Measurements from ENCODE around the gene MYH3. TPM values are rescaled to one million over a fixed set of nuclear protein-coding genes. Genes with fewer than 3 reads are reported as not detected.

The MYH3 gene
- total RNA-seq, 1 experiment from 2014 or later, result 1.6 TPM

- TF ChIP-seq, protein P1, sequence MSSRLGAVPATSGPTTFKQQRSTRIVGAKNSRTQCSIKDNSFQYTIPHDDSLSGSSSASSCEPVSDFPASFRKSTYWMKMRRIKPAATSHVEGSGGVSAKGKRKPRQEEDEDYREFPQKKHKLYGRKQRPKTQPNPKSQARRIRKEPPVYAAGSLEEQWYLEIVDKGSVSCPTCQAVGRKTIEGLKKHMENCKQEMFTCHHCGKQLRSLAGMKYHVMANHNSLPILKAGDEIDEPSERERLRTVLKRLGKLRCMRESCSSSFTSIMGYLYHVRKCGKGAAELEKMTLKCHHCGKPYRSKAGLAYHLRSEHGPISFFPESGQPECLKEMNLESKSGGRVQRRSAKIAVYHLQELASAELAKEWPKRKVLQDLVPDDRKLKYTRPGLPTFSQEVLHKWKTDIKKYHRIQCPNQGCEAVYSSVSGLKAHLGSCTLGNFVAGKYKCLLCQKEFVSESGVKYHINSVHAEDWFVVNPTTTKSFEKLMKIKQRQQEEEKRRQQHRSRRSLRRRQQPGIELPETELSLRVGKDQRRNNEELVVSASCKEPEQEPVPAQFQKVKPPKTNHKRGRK (CRISPR knock-in tag; IDR thresholded peaks at IDR 0.05; ENCODE audit: borderline replicate concordance), result no peak
- TF ChIP-seq RORB (CRISPR knock-in tag; IDR thresholded peaks at IDR 0.05) (no peak), IRF2 (CRISPR knock-in tag; IDR thresholded peaks at IDR 0.05; ENCODE audit: borderline replicate concordance, low read depth) (no peak), SMAD4 (CRISPR knock-in tag; IDR thresholded peaks at IDR 0.05) (no peak), FOXJ3 (CRISPR knock-in tag; IDR thresholded peaks at IDR 0.05; ENCODE audit: borderline replicate concordance) (no peak), HMGA2 (CRISPR knock-in tag; IDR thresholded peaks at IDR 0.05) (no peak), NR1H2 (CRISPR knock-in tag; IDR thresholded peaks at IDR 0.05) (no peak)
Observed at GRCh38 chr17:10608244-10608643, 48.9 kb downstream of the MYH3 start (continued).

- H3K27ac Mint-ChIP-seq, result no peak overlapping the region
- no peak for ATAC-seq
- H3K4me3 Mint-ChIP-seq, result no peak overlapping the region
- ChIA-PET POLR2A (no interaction called here), CTCF (interaction anchor here (1.8 to 2.0 kb wide), 3 partner anchors 8 to 23 kb away, joined by 5 to 11 read pairs (median 7); no protein-coding TSS in a partner anchor)
- no peaks in the 10 kb centered on the region for H3K36me3 Mint-ChIP-seq
- H3K27me3 Mint-ChIP-seq (ENCODE audit: low read depth), result no peaks in the 10 kb centered on the region
- TF ChIP-seq KAT7 (CRISPR knock-in tag; IDR thresholded peaks at IDR 0.05; ENCODE audit: borderline replicate concordance) (no peak), HMGA2 (CRISPR knock-in tag; IDR thresholded peaks at IDR 0.05) (peak; percentile 94)
- 0 out of 2 replicates have a peak, but pooled peaks cover 4% of the 10 kb centered on the region for H3K4me1 Mint-ChIP-seq
- H3K9me3 Mint-ChIP-seq, result peaks cover 5% of the 10 kb centered on the region
- no peak for DNase-seq (ENCODE audit: low spot score)
Observed at GRCh38 chr17:10606110-10606509, 51.0 kb downstream of the MYH3 start.

- CTCF ChIA-PET, result interaction anchor here (1.5 to 2.0 kb wide), 4 partner anchors 9 to 310 kb away, joined by 3 to 11 read pairs (median 6); no protein-coding TSS in a partner anchor
- no peak for DNase-seq (ENCODE audit: low spot score)
- no peak for ATAC-seq
- H3K4me3 Mint-ChIP-seq, result no peak overlapping the region
- POLR2A ChIA-PET, result no interaction called here
- H3K27me3 Mint-ChIP-seq (ENCODE audit: low read depth), result no peaks in the 10 kb centered on the region
- H3K36me3 Mint-ChIP-seq, result no peaks in the 10 kb centered on the region
- 0 out of 2 replicates have a peak, but pooled peaks cover 4% of the 10 kb centered on the region for H3K4me1 Mint-ChIP-seq
- no peaks in the 10 kb centered on the region for H3K9me3 Mint-ChIP-seq
- TF ChIP-seq MXD4 (CRISPR knock-in tag; IDR thresholded peaks at IDR 0.05; ENCODE audit: borderline replicate concordance), result no peak
- TF ChIP-seq ZNF219 (CRISPR knock-in tag; IDR thresholded peaks at IDR 0.05; ENCODE audit: borderline replicate concordance), result no peak
- H3K27ac Mint-ChIP-seq, result no peak overlapping the region
Observed at GRCh38 chr17:10605221-10605783, 51.8 kb downstream of the MYH3 start.

GRCh38 chr17:10604521-10604920, 52.6 kb downstream of the MYH3 start:
- CTCF ChIA-PET, result interaction anchor here (1.5 to 2.0 kb wide), 4 partner anchors 10 to 309 kb away, joined by 3 to 11 read pairs (median 6); no protein-coding TSS in a partner anchor
- H3K9me3 Mint-ChIP-seq, result no peaks in the 10 kb centered on the region

More at GRCh38 chr17:10604521-10604920, 52.6 kb downstream of the MYH3 start:
- POLR2A ChIA-PET, result no interaction called here
- ATAC-seq (no peak), DNase-seq (ENCODE audit: low spot score) (no peak)
- no peaks in the 10 kb centered on the region for H3K27me3 Mint-ChIP-seq (ENCODE audit: low read depth)
- no peak overlapping the region for H3K27ac Mint-ChIP-seq
- H3K4me3 Mint-ChIP-seq, result no peak overlapping the region
- H3K4me1 Mint-ChIP-seq, result 0 out of 2 replicates have a peak, but pooled peaks cover 4% of the 10 kb centered on the region
- no peaks in the 10 kb centered on the region for H3K36me3 Mint-ChIP-seq
- TF ChIP-seq AR (CRISPR knock-in tag; IDR thresholded peaks at IDR 0.05), result no peak
- TF ChIP-seq, protein P2, sequence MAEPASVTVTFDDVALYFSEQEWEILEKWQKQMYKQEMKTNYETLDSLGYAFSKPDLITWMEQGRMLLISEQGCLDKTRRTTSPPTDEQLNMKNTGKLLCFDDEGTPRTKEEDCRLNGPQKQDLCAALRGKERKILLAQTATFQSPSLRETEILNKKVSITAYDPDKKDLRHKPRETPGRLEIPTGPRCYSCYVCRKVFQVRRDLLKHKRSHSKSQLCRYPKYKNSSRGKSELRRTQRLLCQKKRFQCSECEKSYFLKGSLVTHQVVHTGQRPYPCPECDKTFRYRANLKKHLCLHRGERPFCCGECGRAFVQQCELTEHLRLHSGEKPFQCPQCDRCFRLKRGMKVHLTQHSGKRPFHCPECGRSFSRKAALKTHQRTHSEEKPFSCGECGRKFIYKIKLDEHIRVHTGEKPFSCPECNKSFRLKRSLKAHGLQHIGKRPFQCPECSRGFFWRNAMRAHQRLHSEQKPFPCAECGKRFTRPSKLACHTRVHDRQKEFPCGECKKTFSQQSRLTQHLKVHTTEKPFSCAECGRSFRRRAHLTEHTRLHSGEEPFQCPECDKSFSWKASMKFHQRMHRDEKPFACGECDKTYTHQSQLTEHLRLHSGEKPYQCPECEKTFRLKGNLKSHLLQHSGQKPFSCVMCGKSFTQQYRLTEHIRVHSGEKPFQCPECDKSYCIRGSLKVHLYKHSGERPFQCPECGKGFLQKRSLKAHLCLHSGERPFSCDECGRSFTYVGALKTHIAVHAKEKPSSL (CRISPR knock-in tag; conservative IDR thresholded peaks at IDR 0.05), result no peak

Data from WTC11 (cell line).